Retinal pigment epithelial cell (primary cell): ENCODE measurements around the gene USP9X.
A peak's percentile ranks its signal among the peaks of the same experiment; 100 is the strongest.

Source experiments
- DNase-seq: peaks from one replicate; pipeline ENCODE4 v3.0.0-alpha.2; 2010; ENCODE audit warnings: low read depth
- H3K4me3 ChIP-seq: 2 replicates; pipeline ENCODE4 v1.5.1; 2011; ENCODE audit warnings: mild to moderate bottlenecking, low read length, control low read depth, moderate library complexity
- TF ChIP-seq, protein P1 (sequence below): conservative IDR thresholded peaks from 2 replicates; pipeline ENCODE4 v1.5.1; 2011; ENCODE audit warnings: low read depth, low read length, control low read depth, inconsistent platforms

The USP9X gene

GRCh38 chrX:41085878-41086626, 807 bp downstream of the USP9X start:
- TF ChIP-seq, protein P1, sequence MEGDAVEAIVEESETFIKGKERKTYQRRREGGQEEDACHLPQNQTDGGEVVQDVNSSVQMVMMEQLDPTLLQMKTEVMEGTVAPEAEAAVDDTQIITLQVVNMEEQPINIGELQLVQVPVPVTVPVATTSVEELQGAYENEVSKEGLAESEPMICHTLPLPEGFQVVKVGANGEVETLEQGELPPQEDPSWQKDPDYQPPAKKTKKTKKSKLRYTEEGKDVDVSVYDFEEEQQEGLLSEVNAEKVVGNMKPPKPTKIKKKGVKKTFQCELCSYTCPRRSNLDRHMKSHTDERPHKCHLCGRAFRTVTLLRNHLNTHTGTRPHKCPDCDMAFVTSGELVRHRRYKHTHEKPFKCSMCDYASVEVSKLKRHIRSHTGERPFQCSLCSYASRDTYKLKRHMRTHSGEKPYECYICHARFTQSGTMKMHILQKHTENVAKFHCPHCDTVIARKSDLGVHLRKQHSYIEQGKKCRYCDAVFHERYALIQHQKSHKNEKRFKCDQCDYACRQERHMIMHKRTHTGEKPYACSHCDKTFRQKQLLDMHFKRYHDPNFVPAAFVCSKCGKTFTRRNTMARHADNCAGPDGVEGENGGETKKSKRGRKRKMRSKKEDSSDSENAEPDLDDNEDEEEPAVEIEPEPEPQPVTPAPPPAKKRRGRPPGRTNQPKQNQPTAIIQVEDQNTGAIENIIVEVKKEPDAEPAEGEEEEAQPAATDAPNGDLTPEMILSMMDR: no peak
- no peak for DNase-seq
- peak overlapping the region; percentile 88 for H3K4me3 ChIP-seq

DNA sequence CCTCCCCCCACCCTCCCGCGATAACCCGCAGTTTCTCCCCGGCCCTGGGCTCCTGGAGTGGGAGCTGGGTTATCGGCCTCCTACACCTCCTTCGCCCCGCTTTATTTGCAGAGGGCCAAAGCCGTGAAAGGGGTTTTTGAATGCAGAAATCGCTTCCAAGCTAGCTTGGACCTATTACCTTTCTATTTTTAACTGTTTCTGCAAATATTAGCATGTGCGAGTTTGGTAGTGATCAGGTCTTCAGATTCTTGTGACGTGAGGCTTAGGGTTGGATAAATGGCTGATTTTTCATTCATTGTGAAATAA, 1.3 kb downstream of the USP9X start:
- TF ChIP-seq, protein P1: no peak
- peak overlapping the region; percentile 88 for H3K4me3 ChIP-seq
- DNase-seq: no peak

- no peak for DNase-seq
- peak overlapping the region; percentile 88 for H3K4me3 ChIP-seq
- TF ChIP-seq, protein P1: no peak
Measured at GRCh38 chrX:41087201-41087600, 2.0 kb downstream of the USP9X start.

- DNase-seq: no peak
- no peak overlapping the region for H3K4me3 ChIP-seq
- TF ChIP-seq, protein P1: no peak
Measured at GRCh38 chrX:41090568-41091238, 5.5 kb downstream of the USP9X start.

DNA sequence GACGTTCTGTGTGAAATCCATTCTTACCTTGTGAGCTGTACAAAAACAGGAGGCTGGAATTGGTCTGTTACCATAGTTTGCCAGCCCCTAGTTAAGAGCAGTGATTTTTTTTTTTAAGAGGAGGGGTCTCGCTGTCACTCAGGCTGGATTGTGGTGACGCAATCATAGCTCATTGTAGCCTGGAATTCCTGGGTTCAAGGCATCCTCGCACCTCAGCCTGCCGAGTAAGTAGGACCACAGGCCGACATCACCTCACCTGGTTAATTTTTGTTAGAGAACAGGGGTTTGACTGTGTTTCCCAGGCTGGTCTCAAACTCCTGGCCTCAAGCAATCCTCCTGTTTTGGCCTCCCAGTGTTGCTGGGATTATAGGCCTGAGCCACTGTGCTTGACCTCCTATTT, 7.5 kb downstream of the USP9X start:
- DNase-seq: no peak
- no peak overlapping the region for H3K4me3 ChIP-seq
- TF ChIP-seq, protein P1: no peak

- no peak overlapping the region for H3K4me3 ChIP-seq
- TF ChIP-seq, protein P1: no peak
- no peak for DNase-seq
Measured at GRCh38 chrX:41095174-41095573, 9.9 kb downstream of the USP9X start.

DNA sequence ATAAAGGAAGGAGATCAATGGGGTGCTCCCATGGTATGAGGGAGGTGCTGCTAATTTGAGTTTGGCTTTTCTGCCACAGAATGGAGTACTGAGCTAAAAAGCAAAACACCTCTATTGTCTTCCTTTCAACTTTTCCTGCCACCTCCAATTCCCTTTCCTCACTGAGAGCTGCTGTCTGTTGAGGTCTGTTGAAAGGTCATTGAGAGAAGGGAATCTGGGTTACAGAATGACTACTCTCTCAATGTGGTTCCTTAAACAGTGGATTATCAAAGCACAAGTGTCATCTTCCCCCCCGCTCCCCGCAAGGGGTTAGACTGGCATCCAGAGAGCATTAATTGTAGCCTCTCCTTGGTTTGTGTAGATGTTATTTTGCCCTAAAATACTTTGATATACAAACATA, 10.7 kb downstream of the USP9X start:
- no peak for DNase-seq
- no peak overlapping the region for H3K4me3 ChIP-seq
- TF ChIP-seq, protein P1: no peak
